ENCODE data around the gene ZNF70.

ZNF70 gene

GRCh38 chr22:23778577-23778900 lies 27.6 kb upstream of the ZNF70 start:
- no peak for DNase-seq

- peak; percentile 18 for DNase-seq
Measured at GRCh38 chr22:23777776-23778576, 27.1 kb upstream of the ZNF70 start.

- DNase-seq, result no peak
Measured at GRCh38 chr22:23775779-23776375, 25.0 kb upstream of the ZNF70 start.

- peak; percentile 26 for DNase-seq
Measured at GRCh38 chr22:23774922-23775436, 24.1 kb upstream of the ZNF70 start.

DNA sequence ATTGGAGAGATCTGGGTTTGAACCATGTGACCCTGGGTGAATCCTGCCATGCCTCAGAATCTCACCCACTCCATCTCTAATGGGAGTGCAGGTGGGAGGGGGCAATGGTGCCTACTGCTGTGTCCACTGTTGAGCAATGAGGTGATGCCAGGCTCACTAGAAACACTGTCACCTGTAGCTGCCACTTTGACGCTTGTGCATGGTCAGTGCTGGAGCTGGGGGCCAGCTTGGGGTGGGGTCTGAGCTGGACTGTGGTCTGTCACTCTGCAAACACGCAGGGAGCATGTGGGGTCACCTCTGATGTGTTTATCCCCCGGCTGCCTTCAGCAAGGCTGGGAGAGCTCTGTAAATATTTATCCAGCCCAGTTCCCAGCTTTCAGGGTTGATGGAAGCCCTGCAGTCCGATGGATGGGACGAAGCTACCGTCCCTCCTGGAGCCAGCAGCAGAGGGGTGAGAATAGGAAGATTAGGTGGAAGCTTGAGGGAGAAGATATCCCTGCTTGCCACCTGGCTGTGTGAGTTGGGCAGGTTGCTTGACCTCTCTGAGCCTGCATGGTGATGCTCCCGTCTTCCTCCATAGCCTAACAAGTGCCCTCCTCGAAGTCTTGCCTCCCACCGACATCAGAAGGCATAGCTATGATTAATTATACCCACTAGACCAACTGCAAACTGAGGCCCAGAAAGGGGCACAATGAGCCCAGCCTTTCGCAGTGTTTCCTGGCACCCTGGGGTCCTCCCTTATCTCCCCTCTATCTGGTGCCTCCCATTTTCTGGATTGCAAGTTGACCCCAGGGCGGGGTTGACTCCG lies 23.4 kb upstream of the ZNF70 start:
- DNase-seq, result no peak

GRCh38 chr22:23773483-23774113 lies 22.7 kb upstream of the ZNF70 start:
- DNase-seq, result no peak

DNA sequence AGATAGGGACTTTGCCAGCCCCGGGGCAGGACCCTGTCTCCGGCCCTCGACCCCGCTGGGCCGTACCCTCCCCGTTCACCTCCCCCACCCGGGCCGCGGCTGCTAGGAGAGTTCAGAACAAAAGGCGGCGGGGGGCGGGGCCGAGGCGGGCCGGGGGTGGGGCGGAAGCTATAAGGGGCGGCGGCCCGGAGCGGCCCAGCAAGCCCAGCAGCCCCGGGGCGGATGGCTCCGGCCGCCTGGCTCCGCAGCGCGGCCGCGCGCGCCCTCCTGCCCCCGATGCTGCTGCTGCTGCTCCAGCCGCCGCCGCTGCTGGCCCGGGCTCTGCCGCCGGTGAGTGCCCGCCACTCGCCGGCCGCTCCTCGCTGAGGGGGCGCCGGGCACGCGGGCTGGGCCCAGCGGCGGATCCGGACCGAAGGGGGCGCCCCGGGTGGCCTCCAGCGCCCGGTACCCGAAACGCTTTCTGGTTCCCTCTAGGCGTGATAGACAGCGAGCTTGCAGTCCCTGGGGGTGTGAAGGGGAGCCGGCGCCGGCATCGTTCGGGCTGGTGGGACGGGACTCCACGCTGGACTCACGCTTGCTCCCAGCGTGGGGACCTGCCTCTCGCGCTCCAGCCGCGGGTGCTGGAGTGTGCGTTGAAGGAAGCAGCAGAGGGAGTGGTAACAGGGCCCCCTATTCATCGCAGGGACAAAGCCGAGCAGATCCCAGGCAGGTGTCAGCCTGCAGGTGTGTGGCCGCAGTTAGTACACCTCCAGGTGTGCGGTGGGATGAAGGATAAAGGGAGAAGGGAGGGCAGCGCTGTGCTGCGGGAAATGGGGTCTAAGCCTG lies 21.9 kb upstream of the ZNF70 start, which contains the start of gene MMP11:
MMP11 (plus strand) TSS at position 201 of the 825 bp plus-strand sequence; CDS start at position 223, 22 bp downstream.
- DNase-seq, result peak; percentile 28

DNA sequence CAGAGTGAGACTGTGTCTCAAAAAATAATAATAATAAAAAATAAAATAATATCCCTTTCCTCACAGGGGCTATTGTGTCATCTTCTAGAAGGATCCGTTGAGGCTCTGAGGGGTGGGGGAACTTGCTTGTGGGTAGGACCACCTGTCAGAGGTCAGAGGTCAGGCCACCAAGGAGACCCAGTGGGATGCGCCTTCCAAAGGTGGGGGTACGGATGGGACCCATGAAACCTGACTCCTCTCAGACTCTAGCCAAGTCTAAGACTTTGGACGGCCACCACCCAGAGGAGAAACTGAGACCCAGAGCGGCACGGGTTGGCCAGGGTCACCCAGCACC lies 21.4 kb upstream of the ZNF70 start:
- no peak for DNase-seq

DNA sequence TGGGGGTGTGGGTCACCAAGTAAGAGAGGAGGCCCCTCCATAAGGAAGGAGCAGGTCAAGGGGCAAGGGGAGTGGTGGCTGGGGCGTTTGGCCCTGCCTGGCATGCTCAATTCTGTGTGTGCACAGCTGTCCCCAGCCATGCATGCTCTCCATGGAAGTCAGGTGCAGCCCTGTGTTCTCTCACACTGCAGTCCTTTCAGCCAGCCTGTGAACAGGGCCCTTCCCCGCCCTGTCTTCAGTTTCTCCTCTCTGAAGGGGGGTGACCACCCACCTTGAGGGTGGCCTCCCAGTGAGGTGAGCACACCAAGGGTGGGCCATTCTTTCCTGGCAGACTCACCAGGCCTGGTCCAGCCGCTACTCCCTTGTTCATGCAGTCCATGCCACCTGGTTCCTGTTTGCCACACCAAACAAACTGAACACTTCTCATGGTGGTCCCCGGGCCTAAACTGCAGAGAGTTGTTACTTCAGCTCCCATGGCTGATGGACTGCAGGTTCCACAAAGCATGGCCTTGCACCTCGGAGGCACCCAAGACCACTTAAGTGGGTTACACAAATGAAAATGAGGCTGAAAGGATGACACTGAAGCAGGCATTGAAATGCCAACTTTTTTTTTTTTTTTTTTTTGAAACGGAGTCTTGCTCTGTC lies 18.5 kb upstream of the ZNF70 start:
- DNase-seq, result no peak

GRCh38 chr22:23767673-23768548 lies 17.0 kb upstream of the ZNF70 start, which contains the start of gene CHCHD10:
Gene CHCHD10, minus strand, starts transcription at chr22:23767972. Its CDS starts 98 bp downstream, at chr22:23767874.
- DNase-seq, result peak; percentile 67

GRCh38 chr22:23767303-23767672 lies 16.4 kb upstream of the ZNF70 start:
- DNase-seq, result no peak

GRCh38 chr22:23764899-23765881 lies 14.3 kb upstream of the ZNF70 start:
- no peak for DNase-seq

DNA sequence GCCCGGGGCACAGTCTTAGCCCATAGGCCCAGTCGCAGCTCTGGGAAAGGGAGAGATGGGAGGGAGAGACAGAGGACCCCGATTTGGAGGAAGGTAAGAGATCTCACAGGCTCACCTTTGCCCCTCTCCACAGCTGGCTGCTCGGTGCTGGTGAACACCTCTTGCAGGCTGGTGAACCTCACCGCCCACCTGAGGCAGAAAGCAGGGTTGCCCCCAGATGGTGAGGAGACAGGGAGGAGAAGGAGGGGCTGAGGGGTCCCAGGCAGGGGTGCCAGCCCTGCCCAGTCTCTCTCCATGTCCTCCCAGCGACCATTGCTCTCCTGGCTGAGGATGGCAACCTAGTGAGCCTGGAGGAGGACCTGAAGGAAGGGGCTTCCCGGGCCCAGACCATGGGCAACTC lies 13.0 kb upstream of the ZNF70 start:
- no peak for DNase-seq

GRCh38 chr22:23763579-23763945 lies 12.7 kb upstream of the ZNF70 start:
- DNase-seq, result peak; percentile 28

DNA sequence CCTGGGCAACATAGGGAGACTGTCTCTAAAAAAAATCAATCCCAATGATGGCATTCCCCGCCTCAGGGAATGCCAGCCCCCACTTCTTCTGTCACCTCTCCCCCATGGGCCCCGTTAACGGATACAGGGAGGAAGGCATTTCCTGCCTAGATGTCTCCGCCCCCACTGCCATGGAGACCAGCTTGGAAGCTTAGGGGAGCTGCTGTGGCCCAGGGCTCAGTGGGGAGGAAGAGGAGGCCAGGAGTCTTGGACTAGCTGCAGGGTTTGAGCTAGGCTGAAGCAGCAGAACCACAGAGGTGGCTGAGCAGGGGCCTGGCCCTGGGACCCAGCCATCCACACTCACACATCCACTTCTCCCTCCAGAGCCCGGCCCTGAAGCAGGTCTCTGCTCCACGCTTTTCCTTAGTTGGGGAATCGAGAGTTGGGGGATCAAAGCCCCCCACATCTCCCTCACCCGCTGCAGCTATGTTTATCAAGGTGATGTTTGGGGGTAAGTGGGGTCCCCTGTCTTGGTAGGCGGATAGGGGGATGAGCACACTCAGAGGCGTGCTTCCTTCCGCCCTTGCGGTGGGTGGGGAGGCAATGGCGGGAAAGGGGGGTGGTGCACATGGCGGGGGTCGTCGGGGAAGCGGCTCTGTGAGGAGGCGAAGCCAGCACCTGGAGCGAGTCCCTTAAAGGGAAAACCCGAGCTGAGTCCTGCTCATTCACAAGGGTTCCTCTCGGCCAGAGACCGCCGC lies 12.1 kb upstream of the ZNF70 start, which contains the start of gene C22orf15:
C22orf15 (plus strand) TSS at position 149 of the 737 bp plus-strand sequence; CDS start at position 466, 317 bp downstream.
- DNase-seq, result peak; percentile 76

DNA sequence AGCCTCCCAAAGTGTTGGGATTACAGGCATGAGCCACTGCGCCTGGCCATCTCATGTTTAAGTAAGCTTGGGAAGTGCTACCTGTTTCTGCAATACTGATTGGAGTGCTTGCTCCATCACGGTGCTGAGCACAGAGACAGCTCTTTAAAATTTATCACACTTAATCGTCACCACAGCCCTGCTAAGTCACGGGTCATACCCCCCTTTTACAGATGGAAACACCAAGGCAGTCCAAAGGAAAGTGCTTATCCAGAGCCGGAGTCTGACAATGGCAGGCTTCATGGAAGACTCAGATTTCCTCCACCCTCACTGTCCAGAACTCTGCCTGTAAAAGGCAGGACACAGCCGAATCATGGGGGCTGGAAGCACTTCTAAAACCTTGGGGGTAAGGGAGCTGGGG lies 9.1 kb upstream of the ZNF70 start:
- DNase-seq, result no peak

DNA sequence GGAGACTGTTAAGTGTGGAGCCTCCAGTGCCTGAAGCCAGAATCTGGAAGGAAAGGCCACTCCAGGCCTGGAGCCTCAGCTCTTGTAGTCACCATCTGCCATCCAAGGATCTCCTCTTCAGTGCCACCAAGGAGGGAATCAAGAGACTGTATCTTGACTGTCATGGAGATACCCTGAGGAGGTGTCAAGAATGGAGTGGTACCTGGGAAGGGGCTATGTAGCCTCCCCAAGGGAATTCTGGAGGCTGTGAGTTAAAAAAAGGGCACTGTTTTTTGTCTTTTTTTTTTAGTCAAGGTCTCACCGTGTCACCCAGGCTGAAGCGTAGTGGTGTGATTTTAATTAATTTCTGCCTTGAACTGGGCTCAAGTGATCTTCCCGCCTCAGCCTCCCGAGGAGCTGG lies 8.7 kb upstream of the ZNF70 start:
- no peak for DNase-seq

- no peak for DNase-seq
Measured at GRCh38 chr22:23756891-23757290, 6.0 kb upstream of the ZNF70 start.

- DNase-seq, result no peak
Measured at GRCh38 chr22:23755711-23756110, 4.8 kb upstream of the ZNF70 start.

All from fibroblast of skin of right quadriceps (primary cell).